Right lobe of liver (tissue), 4 donors: ENCODE results near the gene TFF3.

Experiments
- CTCF ChIP-seq, 4 donors: fragments of 200-600 bp in 3 of 4; fragments of 450-650 bp in 1 of 4; IDR thresholded peaks; one replicate each; pipeline versions ENCODE4 v1.5.1 to v1.8.0; 2016 to 2022; ENCODE audit warnings: antibody characterized with exemption in 4 of 4, mild to moderate bottlenecking in 2 of 4
- POLR2A ChIP-seq: fragments of 450-650 bp; IDR thresholded peaks from one replicate; pipeline ENCODE4 v1.6.1; 2017; ENCODE audit warnings: antibody characterized with exemption, mild to moderate bottlenecking
- donor health status: DM: no; HTN: no; CAD: no.
- donor health status: DM: no; HTN: no; CAD: no.
- donor health status: DM: no; HTN: yes; CAD: no.

GRCh38 chr21:42360317-42360716 lies 45.1 kb upstream of the TFF3 start:
- TF ChIP-seq CTCF (IDR thresholded peaks at IDR 0.05): no peak
- no peak for TF ChIP-seq POLR2A
